A673 (cell line): ENCODE results near the gene FILIP1. TPM values are rescaled to one million over a fixed set of nuclear protein-coding genes. Genes with fewer than 3 reads are reported as not detected.

Experiments
- BruUV-seq: library from RNA; stranded (reverse); fragments of 400-500 nt; replicated peaks from 2 replicates; lab custom pipeline; 2021; lab: Mats Ljungman, UMichigan
- CTCF ChIA-PET: fragments of 300-600 bp; sonication (Branson Sonifier 250); formaldehyde crosslinking; loops from one replicate; lab custom pipeline; 2022; ENCODE audit warnings: antibody characterized with exemption; lab: Charles Lee
- POLR2A ChIA-PET: fragments of 300-600 bp; sonication (Branson Sonifier 250); formaldehyde crosslinking; loops from one replicate; lab custom pipeline; 2022; ENCODE audit warnings: antibody characterized with exemption; ENCODE audit not compliant: low non-redundant PET; lab: Charles Lee
- DNase-seq: peaks from one replicate; pipeline ENCODE4 v3.0.0-alpha.2; 2015; ENCODE audit warnings: low spot score
- H3K27ac ChIP-seq: fragments of 200-600 bp; sonication (generic); 2 replicates; pipeline ENCODE4 v1.5.1; 2016; ENCODE audit warnings: mixed run types, low read depth, mild to moderate bottlenecking, mixed read lengths, antibody characterized with exemption, low read length; ENCODE audit not compliant: poor library complexity, severe bottlenecking
- H3K27me3 ChIP-seq: fragments of 200-600 bp; sonication (generic); replicated peaks from 2 replicates; pipeline ENCODE4 v1.6.1; 2017; ENCODE audit warnings: mixed run types, low read depth, mild to moderate bottlenecking, mixed read lengths, antibody characterized with exemption, low read length; ENCODE audit not compliant: insufficient read depth, poor library complexity
- H3K36me3 ChIP-seq: fragments of 200-600 bp; sonication (generic); 2 replicates; pipeline ENCODE4 v1.6.1; 2016; ENCODE audit warnings: mixed run types, mild to moderate bottlenecking, mixed read lengths, antibody characterized with exemption, low read length; ENCODE audit not compliant: insufficient read depth, poor library complexity, severe bottlenecking
- H3K4me1 ChIP-seq: fragments of 200-600 bp; sonication (generic); 2 replicates; pipeline ENCODE4 v1.6.1; 2017; ENCODE audit warnings: mixed run types, mild to moderate bottlenecking, mixed read lengths, antibody characterized with exemption, low read length; ENCODE audit not compliant: insufficient read depth, poor library complexity, severe bottlenecking
- H3K4me3 ChIP-seq: fragments of 200-600 bp; sonication (generic); 2 replicates; pipeline ENCODE4 v1.5.1; 2016; ENCODE audit warnings: low read depth, mixed run types, mild to moderate bottlenecking, mixed read lengths, low read length; ENCODE audit not compliant: poor library complexity, severe bottlenecking
- H3K9me3 ChIP-seq: fragments of 200-600 bp; sonication (generic); 2 replicates; pipeline ENCODE4 v1.6.1; 2016; ENCODE audit warnings: mixed run types, low read depth, mild to moderate bottlenecking, mixed read lengths, antibody characterized with exemption, low read length; ENCODE audit not compliant: poor library complexity, severe bottlenecking
- EZH2 ChIP-seq: fragments of 200-600 bp; sonication (generic); IDR thresholded peaks from 2 replicates; pipeline ENCODE4 v1.6.1; 2017; ENCODE audit warnings: borderline replicate concordance, low read depth, mild to moderate bottlenecking, mixed read lengths, antibody characterized with exemption, low read length; ENCODE audit not compliant: poor library complexity, severe bottlenecking
- intact Hi-C: fragments of 100-400 bp; cut with micrococcal nuclease; formaldehyde crosslinking; loops from one replicate; pipeline ENCODE4 v1.10.0; 2022; ENCODE audit not compliant: unreplicated experiment
- total RNA-seq: library from RNA; stranded (reverse); gene quantifications from 2 replicates; pipeline ENCODE4 v1.2.3, GENCODE V29; 2021
- TF ChIP-seq, protein P1 (sequence below): fragments of 300-800, 200-600 bp; sonication (generic); conservative IDR thresholded peaks from 2 replicates; pipeline ENCODE4 v1.5.1; 2017; ENCODE audit warnings: low read depth, mild to moderate bottlenecking, antibody characterized with exemption, low read length, moderate library complexity, mixed read lengths

Gene FILIP1
- total RNA-seq, 1 experiment from 2014 or later, result 0.32 TPM

GRCh38 chr6:75466636-75467035, 27.0 kb downstream of the FILIP1 start:
- TF ChIP-seq EZH2, result no peak
- TF ChIP-seq, protein P1, sequence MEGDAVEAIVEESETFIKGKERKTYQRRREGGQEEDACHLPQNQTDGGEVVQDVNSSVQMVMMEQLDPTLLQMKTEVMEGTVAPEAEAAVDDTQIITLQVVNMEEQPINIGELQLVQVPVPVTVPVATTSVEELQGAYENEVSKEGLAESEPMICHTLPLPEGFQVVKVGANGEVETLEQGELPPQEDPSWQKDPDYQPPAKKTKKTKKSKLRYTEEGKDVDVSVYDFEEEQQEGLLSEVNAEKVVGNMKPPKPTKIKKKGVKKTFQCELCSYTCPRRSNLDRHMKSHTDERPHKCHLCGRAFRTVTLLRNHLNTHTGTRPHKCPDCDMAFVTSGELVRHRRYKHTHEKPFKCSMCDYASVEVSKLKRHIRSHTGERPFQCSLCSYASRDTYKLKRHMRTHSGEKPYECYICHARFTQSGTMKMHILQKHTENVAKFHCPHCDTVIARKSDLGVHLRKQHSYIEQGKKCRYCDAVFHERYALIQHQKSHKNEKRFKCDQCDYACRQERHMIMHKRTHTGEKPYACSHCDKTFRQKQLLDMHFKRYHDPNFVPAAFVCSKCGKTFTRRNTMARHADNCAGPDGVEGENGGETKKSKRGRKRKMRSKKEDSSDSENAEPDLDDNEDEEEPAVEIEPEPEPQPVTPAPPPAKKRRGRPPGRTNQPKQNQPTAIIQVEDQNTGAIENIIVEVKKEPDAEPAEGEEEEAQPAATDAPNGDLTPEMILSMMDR, result no peak
- intact Hi-C loops, result no loop called here
- H3K9me3 ChIP-seq, result no peaks in the 10 kb centered on the region
- ChIA-PET CTCF (no interaction called here), POLR2A (no interaction called here)
- H3K27me3 ChIP-seq, result no peaks in the 10 kb centered on the region
- no peaks in the 10 kb centered on the region for H3K36me3 ChIP-seq
- DNase-seq, result no peak
- H3K27ac ChIP-seq, result no peak overlapping the region
- no peaks in the 10 kb centered on the region for H3K4me1 ChIP-seq
- BruUV-seq, result no TSS peak
- no peak overlapping the region for H3K4me3 ChIP-seq

GRCh38 chr6:75463908-75464307, 29.7 kb downstream of the FILIP1 start:
- POLR2A ChIA-PET, result no interaction called here
- H3K36me3 ChIP-seq, result no peaks in the 10 kb centered on the region
- H3K4me3 ChIP-seq, result no peak overlapping the region
- peaks cover 6% of the 10 kb centered on the region for H3K4me1 ChIP-seq
- H3K27me3 ChIP-seq, result no peaks in the 10 kb centered on the region
- no peaks in the 10 kb centered on the region for H3K9me3 ChIP-seq
- BruUV-seq, result no TSS peak
- H3K27ac ChIP-seq, result no peak overlapping the region
- intact Hi-C loops, result no loop called here
- no peak for DNase-seq
- CTCF ChIA-PET, result no interaction called here
- no peak for TF ChIP-seq EZH2
- TF ChIP-seq, protein P1, result no peak

DNA sequence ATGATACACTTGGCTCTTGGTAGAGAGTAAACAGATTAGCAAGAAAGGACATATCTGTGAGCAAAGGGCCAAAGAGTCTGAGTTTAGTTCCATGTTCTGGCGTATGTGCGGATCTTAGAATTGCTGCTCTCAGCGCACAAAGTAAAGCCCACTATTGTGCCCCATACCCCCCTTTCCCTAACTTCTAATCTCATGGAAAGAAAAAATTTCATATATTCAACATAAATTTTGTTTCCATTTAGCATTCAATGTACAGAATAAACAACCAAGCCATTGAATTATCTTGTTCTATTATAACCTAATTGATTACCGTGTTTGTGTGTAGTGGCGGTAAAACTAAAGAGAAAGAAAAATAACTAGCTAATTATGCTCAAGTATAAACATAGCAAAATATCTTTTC, 30.5 kb downstream of the FILIP1 start:
- H3K4me3 ChIP-seq, result no peak overlapping the region
- intact Hi-C loops, result no loop called here
- POLR2A ChIA-PET, result no interaction called here
- no peaks in the 10 kb centered on the region for H3K27me3 ChIP-seq
- CTCF ChIA-PET, result no interaction called here
- no peaks in the 10 kb centered on the region for H3K9me3 ChIP-seq
- no TSS peak for BruUV-seq
- TF ChIP-seq, protein P1, result no peak
- TF ChIP-seq EZH2, result no peak
- H3K4me1 ChIP-seq, result peaks cover 6% of the 10 kb centered on the region
- no peak overlapping the region for H3K27ac ChIP-seq
- DNase-seq, result no peak
- H3K36me3 ChIP-seq, result no peaks in the 10 kb centered on the region
